Measurements from ENCODE around the gene TEAD3.

- no peak for TF ChIP-seq EZH2 (IDR thresholded peaks at IDR 0.05; ENCODE audit: low read depth, unreplicated experiment)
- no peak for TF ChIP-seq CTCF (conservative IDR thresholded peaks at IDR 0.05; ENCODE audit: low read depth in 2 of 2)
- TF ChIP-seq POLR2AphosphoS5 (IDR thresholded peaks at IDR 0.05; ENCODE audit: low read depth), result no peak
- no peak for TF ChIP-seq ZNF331 (CRISPR knock-in tag; IDR thresholded peaks at IDR 0.05; ENCODE audit: low read depth)
- TF ChIP-seq EZH2phosphoT487 (IDR thresholded peaks at IDR 0.05; ENCODE audit: unreplicated experiment), result no peak
- no peak for TF ChIP-seq REST (IDR thresholded peaks at IDR 0.05; ENCODE audit: unreplicated experiment)
- TF ChIP-seq STAT1 (IDR thresholded peaks at IDR 0.05; ENCODE audit: unreplicated experiment), result no peak
- no peak for TF ChIP-seq JUNB (IDR thresholded peaks at IDR 0.05; ENCODE audit: unreplicated experiment)
Observed at GRCh38 chr6:35468980-35469750, 27.7 kb downstream of the TEAD3 start.

All from GM23338 (cell line).